Activated gamma-delta T cell treated with anti-CD3 and anti-CD28 coated beads, Interleukin-2, amount 50 U/mL, for 16 hours (primary cell): Measurements from ENCODE around the gene SEC23B.
"Not testable (repeated sequence)": the region's sequence is repeated elsewhere in the genome, so short reads cannot be mapped to it uniquely, and the experiment has no call there.

Experiments used
- DNase-seq: peaks from one replicate; pipeline ENCODE4 v3.0.0-alpha.2; 2020; ENCODE audit warnings: low read depth

The SEC23B gene

GRCh38 chr20:18526761-18527160, 19.0 kb downstream of the SEC23B start:
- DNase-seq: not testable (repeated sequence)

- no peak for DNase-seq
Measured at GRCh38 chr20:18527339-18527738, 19.6 kb downstream of the SEC23B start.

GRCh38 chr20:18527836-18528235, 20.1 kb downstream of the SEC23B start:
- no peak for DNase-seq

GRCh38 chr20:18529041-18529440, 21.3 kb downstream of the SEC23B start:
- no peak for DNase-seq

GRCh38 chr20:18532626-18533025, 24.9 kb downstream of the SEC23B start:
- no peak for DNase-seq

GRCh38 chr20:18533491-18533890, 25.8 kb downstream of the SEC23B start:
- no peak for DNase-seq

GRCh38 chr20:18533978-18534644, 26.4 kb downstream of the SEC23B start:
- DNase-seq: no peak

GRCh38 chr20:18537651-18538050, 29.9 kb downstream of the SEC23B start:
- DNase-seq: no peak

- no peak for DNase-seq
Measured at GRCh38 chr20:18541741-18542140, 34.0 kb downstream of the SEC23B start.

- no peak for DNase-seq
Measured at GRCh38 chr20:18543216-18543615, 35.5 kb downstream of the SEC23B start.

GRCh38 chr20:18543932-18544331, 36.2 kb downstream of the SEC23B start:
- DNase-seq: no peak

- DNase-seq: no peak
Measured at GRCh38 chr20:18545566-18545965, 37.8 kb downstream of the SEC23B start.

- no peak for DNase-seq
Measured at GRCh38 chr20:18548465-18548864, 40.7 kb downstream of the SEC23B start.

- no peak for DNase-seq
Measured at GRCh38 chr20:18553746-18554145, 46.0 kb downstream of the SEC23B start.

GRCh38 chr20:18566892-18567738, 59.4 kb downstream of the SEC23B start, which contains the start of gene SMIM26:
TSS of gene SMIM26 (plus strand) at chr20:18567432. CDS start at chr20:18567479, 47 bp downstream.
- peak; percentile 90 for DNase-seq

- DNase-seq: no peak
Measured at GRCh38 chr20:18567739-18568091, 60.0 kb downstream of the SEC23B start.

GRCh38 chr20:18571009-18571408, 63.3 kb downstream of the SEC23B start:
- DNase-seq: no peak

- DNase-seq: no peak
Measured at GRCh38 chr20:18571578-18571977, 63.8 kb downstream of the SEC23B start.

GRCh38 chr20:18577942-18578341, 70.2 kb downstream of the SEC23B start:
- DNase-seq: no peak

GRCh38 chr20:18578581-18578980, 70.8 kb downstream of the SEC23B start:
- no peak for DNase-seq

GRCh38 chr20:18580012-18580411, 72.3 kb downstream of the SEC23B start:
- DNase-seq: no peak

- no peak for DNase-seq
Measured at GRCh38 chr20:18585134-18585533, 77.4 kb downstream of the SEC23B start.
